ENCODE results near the gene TREM2.

Gene TREM2

GRCh38 chr6:41163419-41163717 is 452 bp upstream of the TREM2 start:
- no peak for DNase-seq (ENCODE audit: low read depth, low spot score)
- in situ Hi-C loops (cut with HindIII; ENCODE audit: low sequenced_read_pairs): no loop called here
- no peak overlapping the region for H3K4me3 ChIP-seq (ENCODE audit: low read depth, low read length)
- TF ChIP-seq CTCF (IDR thresholded peaks at IDR 0.05; ENCODE audit: low read depth, low read length): no peak

- no peak overlapping the region for H3K4me3 ChIP-seq (ENCODE audit: low read depth, low read length)
- no peak for TF ChIP-seq CTCF (IDR thresholded peaks at IDR 0.05; ENCODE audit: low read depth, low read length)
- in situ Hi-C loops (cut with HindIII; ENCODE audit: low sequenced_read_pairs): no loop called here
- DNase-seq (ENCODE audit: low read depth, low spot score): no peak
Observed at GRCh38 chr6:41161851-41162552, 914 bp downstream of the TREM2 start.

- TF ChIP-seq CTCF (IDR thresholded peaks at IDR 0.05; ENCODE audit: low read depth, low read length): no peak
- in situ Hi-C loops (cut with HindIII; ENCODE audit: low sequenced_read_pairs): no loop called here
- no peak overlapping the region for H3K4me3 ChIP-seq (ENCODE audit: low read depth, low read length)
- no peak for DNase-seq (ENCODE audit: low read depth, low spot score)
Observed at GRCh38 chr6:41161380-41161779, 1.5 kb downstream of the TREM2 start.

GRCh38 chr6:41160933-41161332 is 2.0 kb downstream of the TREM2 start:
- in situ Hi-C loops (cut with HindIII; ENCODE audit: low sequenced_read_pairs): no loop called here
- DNase-seq (ENCODE audit: low read depth, low spot score): no peak
- TF ChIP-seq CTCF (IDR thresholded peaks at IDR 0.05; ENCODE audit: low read depth, low read length): no peak
- H3K4me3 ChIP-seq (ENCODE audit: low read depth, low read length): no peak overlapping the region

- DNase-seq (ENCODE audit: low read depth, low spot score): no peak
- in situ Hi-C loops (cut with HindIII; ENCODE audit: low sequenced_read_pairs): no loop called here
- no peak for TF ChIP-seq CTCF (IDR thresholded peaks at IDR 0.05; ENCODE audit: low read depth, low read length)
- no peak overlapping the region for H3K4me3 ChIP-seq (ENCODE audit: low read depth, low read length)
Observed at GRCh38 chr6:41159415-41160082, 3.4 kb downstream of the TREM2 start.

- no peak for DNase-seq (ENCODE audit: low read depth, low spot score)
- in situ Hi-C loops (cut with HindIII; ENCODE audit: low sequenced_read_pairs): no loop called here
- no peak overlapping the region for H3K4me3 ChIP-seq (ENCODE audit: low read depth, low read length)
- TF ChIP-seq CTCF (IDR thresholded peaks at IDR 0.05; ENCODE audit: low read depth, low read length): no peak
Observed at GRCh38 chr6:41157323-41157722, 5.6 kb downstream of the TREM2 start.
